GM21526 (cell line): ENCODE data around the gene PTCH1.

Experiments
- ATAC-seq: cut with Tn5 transposase; IDR thresholded peaks from one replicate; pipeline ENCODE4 v1.9.1; 2021; ENCODE audit warnings: moderate library complexity; ENCODE audit not compliant: unreplicated experiment, low FRiP score

The PTCH1 gene

GRCh38 chr9:95516734-95517558, at the start of gene PTCH1:
Gene PTCH1, minus strand, starts transcription at chr9:95516971.
- ATAC-seq = no peak

- no peak for ATAC-seq
Observed at GRCh38 chr9:95565982-95566381, 49.2 kb upstream of the PTCH1 start.

GRCh38 chr9:95561913-95562312, 45.1 kb upstream of the PTCH1 start:
- no peak for ATAC-seq

GRCh38 chr9:95557142-95557541, 40.4 kb upstream of the PTCH1 start:
- no peak for ATAC-seq

GRCh38 chr9:95556521-95556920, 39.8 kb upstream of the PTCH1 start:
- no peak for ATAC-seq

- ATAC-seq = no peak
Observed at GRCh38 chr9:95552814-95553546, 36.2 kb upstream of the PTCH1 start.

- no peak for ATAC-seq
Observed at GRCh38 chr9:95552255-95552654, 35.5 kb upstream of the PTCH1 start.

- no peak for ATAC-seq
Observed at GRCh38 chr9:95551406-95551805, 34.6 kb upstream of the PTCH1 start.

GRCh38 chr9:95545831-95546567, 29.2 kb upstream of the PTCH1 start:
- ATAC-seq = no peak

DNA sequence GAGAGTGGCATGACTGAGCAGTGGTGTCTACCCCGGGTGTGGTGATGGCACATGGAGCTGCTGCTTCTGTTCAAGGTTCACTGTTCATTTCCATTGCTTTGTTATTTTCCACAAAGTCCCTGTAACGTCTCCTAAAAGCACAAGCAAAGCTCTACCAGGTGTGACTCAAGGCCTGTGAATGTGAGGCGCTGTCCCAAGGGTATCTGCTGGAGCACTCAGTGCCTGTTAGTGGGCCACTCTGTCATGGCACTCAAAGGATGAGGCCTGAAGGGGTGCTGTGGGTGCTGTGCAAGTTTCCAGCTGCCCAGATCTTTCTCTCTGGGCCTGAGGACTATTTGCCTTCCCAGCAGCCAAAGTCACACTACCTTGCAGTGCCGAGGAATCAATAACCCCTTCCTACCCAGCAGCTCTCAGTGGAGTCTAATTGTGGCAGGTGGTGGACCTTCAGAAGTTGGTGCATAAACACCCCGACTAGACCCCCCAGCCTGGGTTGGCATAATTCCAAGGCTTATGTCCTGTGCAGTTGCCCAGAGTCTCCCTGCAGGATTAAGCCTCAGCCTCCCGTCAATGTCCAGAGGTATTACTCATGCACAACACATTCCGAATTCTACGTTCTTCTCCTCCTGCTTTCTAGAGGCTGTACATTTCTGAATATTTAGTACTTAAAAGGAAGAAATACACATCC, 17.4 kb upstream of the PTCH1 start:
- ATAC-seq = no peak

DNA sequence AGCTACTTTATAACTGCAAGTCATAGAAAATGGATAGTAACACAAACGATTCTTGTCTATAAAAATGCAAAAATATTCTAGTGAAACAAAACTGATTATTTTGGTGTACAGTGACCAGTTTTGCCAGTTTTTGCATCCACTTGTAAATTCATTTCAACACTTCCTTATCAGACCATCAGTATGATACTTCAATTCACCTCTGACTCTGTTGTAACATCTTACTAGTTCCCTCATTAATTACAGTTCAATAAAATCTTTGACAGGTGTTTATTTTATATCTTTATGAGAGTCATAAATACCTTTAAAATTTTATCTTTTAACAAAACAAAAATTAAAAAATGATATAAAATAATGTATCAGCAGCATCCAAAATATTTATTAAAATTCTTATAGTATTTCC, 13.1 kb upstream of the PTCH1 start:
- ATAC-seq = no peak

DNA sequence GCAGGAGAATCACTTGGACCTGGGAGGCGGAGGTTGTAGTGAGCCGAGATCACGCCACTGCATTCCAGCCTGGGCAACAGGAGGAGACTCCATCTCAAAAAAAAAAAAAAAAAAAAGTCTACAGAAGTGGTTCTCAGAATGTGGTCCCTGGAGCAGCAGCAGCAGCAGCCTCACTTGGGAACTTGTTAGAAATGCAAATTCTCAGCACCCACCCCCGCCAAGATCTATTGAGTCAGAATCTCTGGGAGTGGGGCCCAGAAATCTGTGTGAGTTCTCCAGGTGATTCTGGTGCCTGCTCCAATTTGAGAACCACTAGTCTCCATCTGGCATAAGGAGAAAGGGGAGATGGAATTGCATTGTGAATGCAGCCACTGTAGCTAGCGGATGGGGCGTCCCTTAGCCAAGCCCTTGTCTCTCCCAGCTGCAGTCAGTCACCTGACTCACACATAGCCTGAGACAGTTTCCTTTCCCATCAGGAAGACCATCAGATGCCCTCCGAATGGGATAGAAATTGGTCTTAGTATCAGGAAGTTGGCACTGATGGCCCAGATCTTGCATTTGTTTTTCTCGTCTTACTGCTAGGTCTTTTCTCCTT, 12.2 kb upstream of the PTCH1 start:
- no peak for ATAC-seq

- no peak for ATAC-seq
Observed at GRCh38 chr9:95522871-95523370, 6.2 kb upstream of the PTCH1 start.

GRCh38 chr9:95521699-95522098, 4.9 kb upstream of the PTCH1 start:
- ATAC-seq = no peak

GRCh38 chr9:95517559-95518425, 1.0 kb upstream of the PTCH1 start:
- ATAC-seq = no peak

DNA sequence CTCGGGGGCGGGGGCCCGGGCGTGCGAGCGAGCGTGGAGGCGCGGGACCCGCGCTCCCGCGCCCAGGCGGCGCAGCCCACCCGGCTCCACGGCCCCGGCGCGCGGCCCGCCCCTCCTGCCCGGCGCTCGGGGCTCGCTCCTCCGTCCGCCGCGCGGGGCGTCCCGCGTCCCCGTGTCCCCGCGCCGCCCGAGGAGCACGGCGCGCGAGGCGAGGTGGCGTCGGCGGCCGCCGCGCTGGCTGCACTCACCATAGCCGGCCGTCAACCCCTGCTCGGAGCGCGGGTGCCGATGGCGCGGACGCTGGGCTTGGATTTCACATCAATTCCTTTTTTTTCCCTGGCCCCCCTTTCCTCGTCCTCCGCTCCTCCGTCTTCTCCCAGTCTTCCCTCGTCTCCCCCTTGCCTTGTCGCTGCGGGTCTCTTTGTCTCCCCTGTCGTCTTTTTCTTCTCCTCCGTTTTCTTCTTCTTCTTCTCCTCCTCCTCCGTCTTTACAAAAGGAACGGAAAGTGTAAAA, 494 bp downstream of the PTCH1 start:
- ATAC-seq = no peak

GRCh38 chr9:95515272-95516113, 1.3 kb downstream of the PTCH1 start:
- no peak for ATAC-seq

DNA sequence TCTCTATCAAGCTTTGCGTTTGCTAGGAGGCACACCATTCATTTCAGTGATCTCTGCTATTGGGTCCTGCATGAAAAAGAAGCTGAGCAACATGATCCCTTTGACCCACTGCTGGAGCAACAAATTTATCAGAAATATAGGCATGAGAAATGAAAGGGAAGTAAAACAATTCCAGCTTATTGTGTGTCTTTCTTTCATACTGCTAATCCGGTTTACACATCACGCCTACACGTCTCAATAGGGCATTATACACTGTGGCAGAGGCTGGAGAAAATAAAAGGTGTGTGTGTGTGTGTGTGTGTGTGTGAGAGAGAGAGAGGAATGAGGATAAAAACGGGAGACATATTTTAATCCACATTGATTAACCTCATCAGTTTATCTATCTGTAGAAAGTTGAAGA, 2.4 kb downstream of the PTCH1 start:
- no peak for ATAC-seq
